K562 (cell line): ENCODE data around the gene KCNE1. TPM values are rescaled to one million over a fixed set of nuclear protein-coding genes. Genes with fewer than 3 reads are reported as not detected.
A peak's percentile ranks its signal among the peaks of the same experiment; 100 is the strongest.

Experiments
- JUND ChIP-seq, 2 experiments: IDR thresholded peaks; 2 replicates in 1 of 2; 3 replicates in 1 of 2; pipeline ENCODE4 v1.6.1; 2011; ENCODE audit warnings: borderline replicate concordance in 2 of 2, low read depth in 2 of 2, low read length in 2 of 2, improper control_type of control experiment in 1 of 2, missing biosample characterization in 1 of 2, missing genetic modification characterization in 1 of 2, missing genetic modification reagents in 1 of 2
- L3MBTL2 ChIP-seq: fragments of 450-650 bp; IDR thresholded peaks from 2 replicates; pipeline ENCODE4 v1.6.1; 2016; ENCODE audit warnings: mild to moderate bottlenecking, moderate library complexity
- NR4A1 ChIP-seq, 2 experiments: fragments of 250-450 bp in 1 of 2; fragments of 450-650 bp in 1 of 2; sonication (Bioruptor Pico) in 1 of 2; IDR thresholded peaks; 2 replicates each; pipeline versions ENCODE4 v1.4.0 to v1.6.1; 2016 to 2020; ENCODE audit warnings: mild to moderate bottlenecking in 2 of 2, missing compliant biosample characterization in 1 of 2, missing genetic modification characterization in 1 of 2, moderate library complexity in 1 of 2
- SIN3B ChIP-seq: fragments of 450-650 bp; IDR thresholded peaks from 2 replicates; pipeline ENCODE4 v1.6.1; 2017; ENCODE audit warnings: low read depth, mild to moderate bottlenecking, moderate library complexity
- SOX6 ChIP-seq: fragments of 450-650 bp; IDR thresholded peaks from 2 replicates; pipeline ENCODE4 v1.6.1; 2014; ENCODE audit warnings: mild to moderate bottlenecking
- TARDBP ChIP-seq: fragments of 450-650 bp; IDR thresholded peaks from 2 replicates; pipeline ENCODE4 v1.6.1; 2016
- ZKSCAN3 ChIP-seq: fragments of 250-450 bp; sonication (Bioruptor Pico); IDR thresholded peaks from 2 replicates; pipeline ENCODE4 v1.4.0; 2020
- ZNF184 ChIP-seq: sonication (generic); formaldehyde crosslinking; IDR thresholded peaks from 2 replicates; pipeline ENCODE4 v1.5.0; 2020; ENCODE audit warnings: missing genetic modification reagents
- ZNF644 ChIP-seq: fragments of 200-800 bp; sonication (Bioruptor generic); IDR thresholded peaks from 2 replicates; pipeline ENCODE4 v1.6.1; 2016; ENCODE audit warnings: low read depth, missing genetic modification characterization, missing compliant biosample characterization
- polyA plus RNA-seq, 8 experiments: library from polyadenylated mRNA; depleted of rRNA in 4 of 8; stranded (reverse) in 5 of 8; unstranded in 3 of 8; fragments of >200 nt; fragmentation: Nextera tagmentation in 2 of 8; fragmentation: Illumina TruSeq in 1 of 8; extraction: Ambion mirVana in 2 of 8; extraction: Trizol in 1 of 8; gene quantifications; 2 replicates each; pipeline versions ENCODE4 v1.2.1 to v1.2.3, GENCODE V29; 2011 to 2014; ENCODE audit warnings: inconsistent platforms in 1 of 8, missing spikeins in 1 of 8
- total RNA-seq, 7 experiments: library from RNA; depleted of rRNA in 6 of 7; stranded (reverse); fragments of >200 nt in 6 of 7; fragmentation: Illumina TruSeq in 2 of 7; extraction: Trizol in 2 of 7; gene quantifications; 2 replicates each; pipeline versions ENCODE4 v1.2.1 to v1.2.3, GENCODE V29; 2011 to 2021; ENCODE audit warnings: low replicate concordance in 1 of 7
- TF ChIP-seq, protein P1 (sequence below), 2 experiments: fragments of 450-650 bp; IDR thresholded peaks; 2 replicates each; pipeline ENCODE4 v1.6.1; 2016; ENCODE audit warnings: mild to moderate bottlenecking in 2 of 2, borderline replicate concordance in 1 of 2, low read depth in 1 of 2, moderate library complexity in 1 of 2

KCNE1 gene
- total and polyA plus RNA-seq, 9 of the 15 experiments (the other 6 are each of a cell fraction or from before 2014, with no cell fraction given) = 0.05 to 0.22 (median 0.11) TPM; not detected in 3

DNA sequence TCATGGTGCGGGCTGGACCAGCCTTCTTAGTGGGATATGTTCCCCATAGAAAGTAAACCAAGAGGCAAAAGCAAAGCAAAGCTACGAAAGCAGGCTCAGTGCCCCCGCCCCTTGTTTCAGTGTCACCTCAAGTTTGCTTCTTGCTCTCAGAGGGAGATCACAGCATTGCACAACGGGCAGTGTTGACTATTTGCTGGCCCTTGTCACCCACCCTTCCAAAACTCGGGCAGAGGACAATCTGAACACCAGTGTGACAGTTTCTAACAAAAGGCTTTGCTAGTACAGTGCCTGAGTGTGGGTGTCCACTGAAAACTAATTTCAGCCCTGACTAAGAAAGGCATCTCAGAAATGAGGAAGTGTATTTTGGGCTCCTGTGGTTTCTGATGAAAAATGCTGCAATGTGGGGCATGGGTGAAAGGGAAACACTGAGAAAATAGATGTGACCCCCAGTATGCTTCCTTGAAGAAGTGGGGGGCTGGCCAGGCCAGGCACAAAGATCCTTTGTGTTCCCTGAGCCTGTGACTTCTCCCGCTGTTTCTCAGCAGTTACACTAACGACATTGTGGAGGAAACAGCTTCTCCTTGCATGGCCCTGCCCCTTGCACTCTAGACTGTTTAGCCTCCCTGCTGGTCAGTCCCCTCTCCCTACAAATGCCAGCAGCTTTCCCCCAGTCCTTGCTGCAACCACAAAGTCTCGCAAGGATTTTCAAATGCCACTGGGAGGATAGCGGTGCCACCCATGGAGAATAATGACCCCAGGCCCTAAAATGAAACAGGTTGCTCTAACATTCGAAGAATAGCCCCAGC, 33.3 kb upstream of the KCNE1 start (continued):
- peak; percentile 76; the same call in 1 of the 2 replicates for TF ChIP-seq SOX6
- no peak for TF ChIP-seq ZNF644 (tag)
- no peak for TF ChIP-seq SIN3B
- TF ChIP-seq TARDBP = no peak
- 0 out of 2 replicates have a peak, but pooled peaks have one; percentile 20 for TF ChIP-seq NR4A1 (CRISPR knock-in tag; IDR thresholded peaks at IDR 0.05)
- TF ChIP-seq NR4A1 (tag; IDR thresholded peaks at IDR 0.05) = peak; percentile 38; the same call in 1 of the 2 replicates
- TF ChIP-seq, protein P1, sequence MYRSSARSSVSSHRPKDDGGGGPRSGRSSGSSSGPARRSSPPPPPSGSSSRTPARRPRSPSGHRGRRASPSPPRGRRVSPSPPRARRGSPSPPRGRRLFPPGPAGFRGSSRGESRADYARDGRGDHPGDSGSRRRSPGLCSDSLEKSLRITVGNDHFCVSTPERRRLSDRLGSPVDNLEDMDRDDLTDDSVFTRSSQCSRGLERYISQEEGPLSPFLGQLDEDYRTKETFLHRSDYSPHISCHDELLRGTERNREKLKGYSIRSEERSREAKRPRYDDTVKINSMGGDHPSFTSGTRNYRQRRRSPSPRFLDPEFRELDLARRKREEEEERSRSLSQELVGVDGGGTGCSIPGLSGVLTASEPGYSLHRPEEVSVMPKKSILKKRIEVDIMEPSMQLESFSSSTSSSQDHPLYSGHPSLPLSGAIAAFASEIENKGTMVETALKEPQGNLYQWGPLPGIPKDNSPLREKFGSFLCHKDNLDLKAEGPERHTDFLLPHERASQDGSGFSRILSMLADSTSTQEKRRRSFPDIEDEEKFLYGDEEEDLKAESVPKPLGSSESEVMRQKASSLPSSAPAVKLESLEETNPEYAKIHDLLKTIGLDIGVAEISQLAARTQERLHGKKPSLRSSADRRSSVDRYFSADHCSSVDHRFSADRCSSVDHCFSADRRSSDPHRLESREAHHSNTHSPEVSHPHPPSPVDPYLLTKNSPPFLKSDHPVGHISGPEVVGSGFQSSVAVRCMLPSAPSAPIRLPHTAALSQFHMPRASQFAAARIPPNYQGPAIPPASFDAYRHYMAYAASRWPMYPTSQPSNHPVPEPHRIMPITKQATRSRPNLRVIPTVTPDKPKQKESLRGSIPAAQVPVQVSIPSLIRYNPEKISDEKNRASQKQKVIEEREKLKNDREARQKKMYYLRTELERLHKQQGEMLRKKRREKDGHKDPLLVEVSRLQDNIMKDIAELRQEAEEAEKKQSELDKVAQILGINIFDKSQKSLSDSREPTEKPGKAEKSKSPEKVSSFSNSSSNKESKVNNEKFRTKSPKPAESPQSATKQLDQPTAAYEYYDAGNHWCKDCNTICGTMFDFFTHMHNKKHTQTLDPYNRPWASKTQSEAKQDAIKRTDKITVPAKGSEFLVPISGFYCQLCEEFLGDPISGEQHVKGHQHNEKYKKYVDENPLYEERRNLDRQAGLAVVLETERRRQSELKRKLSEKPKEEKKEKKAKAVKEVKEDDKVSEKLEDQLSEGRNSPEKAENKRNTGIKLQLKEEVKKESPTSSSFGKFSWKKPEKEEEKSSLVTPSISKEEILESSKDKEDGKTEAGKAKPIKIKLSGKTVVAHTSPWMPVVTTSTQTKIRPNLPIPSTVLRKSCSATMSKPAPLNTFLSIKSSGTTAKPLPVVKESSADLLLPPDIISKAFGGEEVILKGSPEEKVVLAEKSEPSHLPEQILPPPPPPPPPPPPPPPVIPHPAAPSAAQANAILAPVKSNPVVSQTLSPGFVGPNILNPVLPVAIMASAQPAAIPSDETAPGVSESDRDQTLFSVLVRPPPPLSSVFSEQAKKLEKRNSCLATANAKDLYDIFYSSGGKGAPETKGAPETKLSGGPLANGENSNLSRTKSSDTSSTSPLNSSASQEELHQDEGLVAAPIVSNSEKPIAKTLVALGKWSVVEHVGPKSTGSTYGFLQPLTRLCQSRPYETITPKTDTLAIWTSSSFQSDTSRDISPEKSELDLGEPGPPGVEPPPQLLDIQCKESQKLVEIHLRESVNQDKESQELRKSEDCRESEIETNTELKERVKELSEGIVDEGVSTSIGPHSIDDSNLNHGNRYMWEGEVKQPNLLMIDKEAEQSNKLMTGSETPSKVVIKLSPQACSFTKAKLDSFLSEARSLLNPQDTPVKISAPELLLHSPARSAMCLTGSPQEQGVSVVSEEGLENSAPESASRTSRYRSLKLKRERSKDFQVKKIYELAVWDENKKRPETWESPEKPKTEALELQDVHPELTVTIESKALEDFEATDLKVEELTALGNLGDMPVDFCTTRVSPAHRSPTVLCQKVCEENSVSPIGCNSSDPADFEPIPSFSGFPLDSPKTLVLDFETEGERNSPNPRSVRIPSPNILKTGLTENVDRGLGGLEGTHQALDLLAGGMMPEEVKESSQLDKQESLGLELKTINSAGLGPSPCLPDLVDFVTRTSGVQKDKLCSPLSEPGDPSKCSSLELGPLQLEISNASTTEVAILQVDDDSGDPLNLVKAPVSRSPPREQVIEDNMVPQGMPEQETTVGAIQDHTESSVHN (IDR thresholded peaks at IDR 0.05; ENCODE audit: borderline replicate concordance in 1 of 2, low read depth in 1 of 2) = no peak
- peak; percentile 60 for TF ChIP-seq L3MBTL2
- no peak for TF ChIP-seq ZNF184
- no peak for TF ChIP-seq ZKSCAN3 (CRISPR knock-in tag)
- peak; percentile 34; the same call in 1 of the 2 replicates for TF ChIP-seq JUND (IDR thresholded peaks at IDR 0.05; ENCODE audit: borderline replicate concordance, low read depth, low read length)
- peak; percentile 41; the same call in 1 of the 3 replicates for TF ChIP-seq JUND (tag; IDR thresholded peaks at IDR 0.05; ENCODE audit: borderline replicate concordance, low read depth, low read length)
